Measurements from ENCODE around the gene DLG3.

Gene DLG3

DNA sequence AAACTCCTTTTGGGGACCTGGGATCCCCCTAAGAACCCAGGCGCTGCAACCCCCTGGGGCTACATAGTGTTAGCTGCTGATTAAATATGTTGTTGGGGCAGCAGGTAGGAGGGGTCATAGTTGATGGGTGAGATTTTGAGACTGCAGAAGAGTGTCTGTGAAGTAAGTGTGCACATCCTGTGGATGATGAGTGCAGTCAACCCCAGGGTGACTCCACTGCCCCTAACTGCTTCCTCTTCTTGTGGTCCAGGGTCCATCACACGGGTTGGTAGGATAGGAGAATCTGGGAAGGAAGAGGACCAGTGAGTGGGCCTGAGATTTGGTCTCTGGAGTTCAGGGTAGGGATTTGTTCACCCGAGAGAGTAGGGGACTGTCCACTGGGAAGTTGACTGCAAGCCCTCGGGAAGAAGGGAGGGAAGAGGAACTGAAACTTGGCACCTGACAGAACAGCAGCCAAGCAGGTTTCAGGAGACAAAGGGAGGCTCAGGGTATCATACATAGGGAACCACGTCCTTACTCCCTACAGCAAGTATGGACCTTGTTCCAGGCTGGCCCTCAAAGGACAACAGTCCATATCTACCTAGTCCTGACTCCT, 8.5 kb downstream of the DLG3 start:
- Histone ChIP-seq H2AFZ (ENCODE audit: low read depth, low read length) (no peak overlapping the region), H3K27me3 (ENCODE audit: low read depth, low read length) (no peaks in the 10 kb centered on the region), H3K4me3 (ENCODE audit: low read length) (peak overlapping the region; percentile 82), H3K4me1 (ENCODE audit: low read length) (peaks cover 33% of the 10 kb centered on the region), H3K36me3 (replicated peaks; ENCODE audit: low read depth, low read length) (peaks cover 5% of the 10 kb centered on the region), H3K79me2 (ENCODE audit: low read length) (no peaks in the 10 kb centered on the region), H3K9me3 (ENCODE audit: insufficient read depth, low read length) (no peaks in the 10 kb centered on the region), H3K27ac (ENCODE audit: low read length) (no peak overlapping the region), H3K9ac (ENCODE audit: low read length) (peak overlapping the region; percentile 63), H3K4me2 (ENCODE audit: low read length) (peak overlapping the region; percentile 91), H4K20me1 (ENCODE audit: insufficient read depth, low read length) (peaks cover 9% of the 10 kb centered on the region; the same call in 1 of the 2 replicates)
- no peak for TF ChIP-seq EZH2phosphoT487 (IDR thresholded peaks at IDR 0.05; ENCODE audit: low read depth)
- TF ChIP-seq, protein P1, sequence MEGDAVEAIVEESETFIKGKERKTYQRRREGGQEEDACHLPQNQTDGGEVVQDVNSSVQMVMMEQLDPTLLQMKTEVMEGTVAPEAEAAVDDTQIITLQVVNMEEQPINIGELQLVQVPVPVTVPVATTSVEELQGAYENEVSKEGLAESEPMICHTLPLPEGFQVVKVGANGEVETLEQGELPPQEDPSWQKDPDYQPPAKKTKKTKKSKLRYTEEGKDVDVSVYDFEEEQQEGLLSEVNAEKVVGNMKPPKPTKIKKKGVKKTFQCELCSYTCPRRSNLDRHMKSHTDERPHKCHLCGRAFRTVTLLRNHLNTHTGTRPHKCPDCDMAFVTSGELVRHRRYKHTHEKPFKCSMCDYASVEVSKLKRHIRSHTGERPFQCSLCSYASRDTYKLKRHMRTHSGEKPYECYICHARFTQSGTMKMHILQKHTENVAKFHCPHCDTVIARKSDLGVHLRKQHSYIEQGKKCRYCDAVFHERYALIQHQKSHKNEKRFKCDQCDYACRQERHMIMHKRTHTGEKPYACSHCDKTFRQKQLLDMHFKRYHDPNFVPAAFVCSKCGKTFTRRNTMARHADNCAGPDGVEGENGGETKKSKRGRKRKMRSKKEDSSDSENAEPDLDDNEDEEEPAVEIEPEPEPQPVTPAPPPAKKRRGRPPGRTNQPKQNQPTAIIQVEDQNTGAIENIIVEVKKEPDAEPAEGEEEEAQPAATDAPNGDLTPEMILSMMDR (IDR thresholded peaks at IDR 0.05; ENCODE audit: low read depth, low read length): no peak

- TF ChIP-seq EZH2phosphoT487 (IDR thresholded peaks at IDR 0.05; ENCODE audit: low read depth): no peak
- TF ChIP-seq, protein P1 (IDR thresholded peaks at IDR 0.05; ENCODE audit: low read depth, low read length): peak; percentile 86
- H3K4me1 ChIP-seq (ENCODE audit: low read length): peaks cover 33% of the 10 kb centered on the region
- H4K20me1 ChIP-seq (ENCODE audit: insufficient read depth, low read length): peaks cover 9% of the 10 kb centered on the region; the same call in 1 of the 2 replicates
- H3K9ac ChIP-seq (ENCODE audit: low read length): peak overlapping the region; percentile 94
- H3K4me3 ChIP-seq (ENCODE audit: low read length): peak overlapping the region; percentile 87
- peak overlapping the region; percentile 65 for H3K27ac ChIP-seq (ENCODE audit: low read length)
- peaks cover 5% of the 10 kb centered on the region for H3K36me3 ChIP-seq (replicated peaks; ENCODE audit: low read depth, low read length)
- H3K9me3 ChIP-seq (ENCODE audit: insufficient read depth, low read length): no peaks in the 10 kb centered on the region
- H2AFZ ChIP-seq (ENCODE audit: low read depth, low read length): peak overlapping the region; percentile 49; the same call in 1 of the 2 replicates
- no peaks in the 10 kb centered on the region for H3K79me2 ChIP-seq (ENCODE audit: low read length)
- H3K27me3 ChIP-seq (ENCODE audit: low read depth, low read length): no peaks in the 10 kb centered on the region
- H3K4me2 ChIP-seq (ENCODE audit: low read length): peak overlapping the region; percentile 99
Measured at GRCh38 chrX:70454441-70455365, 10.1 kb downstream of the DLG3 start.

- H3K27me3 ChIP-seq (ENCODE audit: low read depth, low read length): no peaks in the 10 kb centered on the region
- H3K4me3 ChIP-seq (ENCODE audit: low read length): peak overlapping the region; percentile 87
- peak overlapping the region; percentile 65 for H3K27ac ChIP-seq (ENCODE audit: low read length)
- no peak for TF ChIP-seq EZH2phosphoT487 (IDR thresholded peaks at IDR 0.05; ENCODE audit: low read depth)
- TF ChIP-seq, protein P1 (IDR thresholded peaks at IDR 0.05; ENCODE audit: low read depth, low read length): no peak
- H3K9me3 ChIP-seq (ENCODE audit: insufficient read depth, low read length): no peaks in the 10 kb centered on the region
- no peaks in the 10 kb centered on the region for H3K79me2 ChIP-seq (ENCODE audit: low read length)
- peaks cover 33% of the 10 kb centered on the region for H3K4me1 ChIP-seq (ENCODE audit: low read length)
- peak overlapping the region; percentile 49; the same call in 1 of the 2 replicates for H2AFZ ChIP-seq (ENCODE audit: low read depth, low read length)
- peak overlapping the region; percentile 94 for H3K9ac ChIP-seq (ENCODE audit: low read length)
- peaks cover 9% of the 10 kb centered on the region; the same call in 1 of the 2 replicates for H4K20me1 ChIP-seq (ENCODE audit: insufficient read depth, low read length)
- peak overlapping the region; percentile 99 for H3K4me2 ChIP-seq (ENCODE audit: low read length)
- peaks cover 5% of the 10 kb centered on the region for H3K36me3 ChIP-seq (replicated peaks; ENCODE audit: low read depth, low read length)
Measured at GRCh38 chrX:70455366-70456202, 10.9 kb downstream of the DLG3 start.

Data from OCI-LY3 (cell line).